Activated naive CD8-positive, alpha-beta T cell (primary cell): ENCODE measurements around the gene FAAH.

Experiments
- H3K27ac Mint-ChIP-seq: one replicate; pipeline ENCODE4 v1.8.0; 2021; ENCODE audit warnings: mixed read lengths
- H3K27me3 Mint-ChIP-seq: one replicate; pipeline ENCODE4 v1.8.0; 2021; ENCODE audit warnings: mixed read lengths
- H3K36me3 Mint-ChIP-seq: one replicate; pipeline ENCODE4 v1.8.0; 2021; ENCODE audit warnings: mixed read lengths
- H3K4me1 Mint-ChIP-seq: one replicate; pipeline ENCODE4 v1.8.0; 2021; ENCODE audit warnings: low read depth, mixed read lengths
- H3K4me3 Mint-ChIP-seq: one replicate; pipeline ENCODE4 v1.8.0; 2021; ENCODE audit warnings: mild to moderate bottlenecking, mixed read lengths
- H3K9me3 Mint-ChIP-seq: one replicate; pipeline ENCODE4 v1.8.0; 2021; ENCODE audit warnings: low read depth, mixed read lengths

The FAAH gene

DNA sequence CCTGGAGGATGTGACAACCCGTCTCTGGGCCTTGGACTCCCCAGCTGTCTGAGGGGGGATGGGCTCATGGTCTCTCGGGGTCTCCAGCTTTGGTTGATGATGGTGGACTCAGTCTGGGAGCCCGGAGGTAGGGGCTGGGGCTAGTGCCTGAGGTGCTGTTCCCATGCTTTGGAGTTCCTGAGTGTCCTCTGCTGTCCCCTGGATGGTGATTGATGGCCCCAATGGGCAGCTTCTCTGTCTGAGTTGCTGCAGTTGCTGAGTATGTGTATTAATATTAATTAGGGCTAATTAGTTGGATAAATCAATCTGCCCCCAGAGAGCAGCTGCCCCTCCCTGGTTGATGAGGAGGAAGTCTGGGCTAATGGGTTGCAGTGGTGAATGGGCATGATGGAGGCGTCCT lies 30.6 kb downstream of the FAAH start:
- no peak overlapping the region for H3K4me3 Mint-ChIP-seq
- H3K27ac Mint-ChIP-seq = no peak overlapping the region
- no peaks in the 10 kb centered on the region for H3K4me1 Mint-ChIP-seq
- H3K9me3 Mint-ChIP-seq = no peaks in the 10 kb centered on the region
- H3K27me3 Mint-ChIP-seq = peaks cover 12% of the 10 kb centered on the region
- H3K36me3 Mint-ChIP-seq = no peaks in the 10 kb centered on the region

DNA sequence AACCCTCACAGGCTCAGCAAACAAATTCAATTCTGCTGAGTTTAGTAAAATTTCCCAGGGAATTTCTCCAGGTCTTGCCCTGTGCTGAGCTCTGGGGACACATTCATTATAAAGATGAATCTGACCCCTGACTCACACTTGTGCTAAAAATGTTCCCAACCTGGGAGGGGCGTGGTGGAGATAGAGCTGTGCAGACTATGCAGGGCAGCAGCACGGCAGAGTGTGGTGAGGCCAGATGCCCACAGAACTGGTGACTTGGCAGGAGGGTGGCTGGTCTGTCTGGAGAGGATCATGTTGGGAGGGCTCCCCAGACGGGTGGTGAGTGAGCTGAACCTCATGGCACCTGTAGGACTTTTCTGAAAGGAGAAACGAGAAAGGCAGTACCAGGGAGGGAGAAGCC lies 31.6 kb downstream of the FAAH start:
- no peaks in the 10 kb centered on the region for H3K36me3 Mint-ChIP-seq
- H3K27me3 Mint-ChIP-seq = peaks cover 12% of the 10 kb centered on the region
- no peak overlapping the region for H3K27ac Mint-ChIP-seq
- no peaks in the 10 kb centered on the region for H3K9me3 Mint-ChIP-seq
- no peaks in the 10 kb centered on the region for H3K4me1 Mint-ChIP-seq
- no peak overlapping the region for H3K4me3 Mint-ChIP-seq

DNA sequence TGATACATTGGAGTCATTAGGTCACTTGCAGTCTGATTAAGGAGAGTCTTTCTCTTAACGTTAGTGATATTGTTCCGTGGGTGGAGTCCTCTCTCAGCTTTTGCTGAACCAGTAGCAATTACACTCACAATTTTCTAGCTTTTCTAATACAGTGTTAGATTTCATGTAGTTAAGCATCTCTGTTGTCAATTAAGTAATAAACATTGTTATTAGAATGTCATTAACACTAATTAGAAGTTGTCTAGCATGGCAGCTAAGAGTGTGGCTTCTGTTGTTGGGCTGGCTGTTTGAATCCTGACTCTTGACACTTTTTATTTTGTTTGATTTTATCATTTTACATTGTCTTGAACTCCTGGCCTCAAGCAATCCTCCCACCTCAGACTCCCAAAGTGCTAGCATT lies 33.4 kb downstream of the FAAH start:
- Mint-ChIP-seq H3K4me1 (no peaks in the 10 kb centered on the region), H3K9me3 (no peaks in the 10 kb centered on the region), H3K27me3 (peaks cover 6% of the 10 kb centered on the region), H3K4me3 (no peak overlapping the region), H3K36me3 (no peaks in the 10 kb centered on the region), H3K27ac (no peak overlapping the region)

DNA sequence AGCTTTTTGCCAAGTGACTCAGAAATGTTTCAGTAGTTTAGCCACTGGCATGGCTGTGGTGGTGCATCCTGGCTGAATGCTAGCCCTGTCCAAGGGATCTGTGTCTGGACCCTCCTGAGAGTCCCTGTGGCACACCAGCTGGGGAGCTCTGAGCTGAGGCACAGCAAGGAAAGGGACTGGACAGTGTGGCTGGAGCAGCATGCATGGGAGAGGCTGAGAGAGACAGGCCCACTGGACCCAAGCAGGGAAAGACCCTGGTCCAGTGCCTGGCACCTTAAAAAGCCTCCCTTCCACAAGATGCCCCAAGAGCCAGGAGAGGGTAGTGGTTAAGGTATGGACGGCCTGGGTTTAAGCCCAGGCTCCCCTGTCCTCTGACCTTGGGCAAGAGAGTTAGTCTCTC lies 35.3 kb downstream of the FAAH start:
- H3K4me3 Mint-ChIP-seq = no peak overlapping the region
- peaks cover 5% of the 10 kb centered on the region for H3K27me3 Mint-ChIP-seq
- H3K9me3 Mint-ChIP-seq = no peaks in the 10 kb centered on the region
- H3K27ac Mint-ChIP-seq = no peak overlapping the region
- no peaks in the 10 kb centered on the region for H3K4me1 Mint-ChIP-seq
- no peaks in the 10 kb centered on the region for H3K36me3 Mint-ChIP-seq

DNA sequence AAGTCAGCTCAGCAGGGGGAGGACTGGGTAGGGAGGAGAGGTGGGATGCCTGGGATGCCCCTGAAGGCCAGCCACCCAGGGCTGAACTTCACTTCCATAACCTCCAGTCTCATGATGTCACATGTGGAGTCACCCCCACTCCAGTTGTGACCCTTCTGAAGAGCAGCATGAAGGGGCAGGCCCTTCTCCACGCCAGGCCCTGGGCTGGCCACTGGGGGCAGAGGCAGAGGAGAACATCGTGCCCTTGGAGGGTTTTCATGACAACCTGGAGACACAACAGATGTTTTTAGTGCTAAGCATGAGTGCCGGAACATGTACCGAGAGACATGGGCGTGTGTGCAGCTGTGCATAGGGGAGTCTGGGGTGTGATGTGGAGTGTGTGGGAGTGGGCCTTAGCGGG lies 37.6 kb downstream of the FAAH start:
- H3K4me1 Mint-ChIP-seq = no peaks in the 10 kb centered on the region
- no peak overlapping the region for H3K4me3 Mint-ChIP-seq
- H3K9me3 Mint-ChIP-seq = no peaks in the 10 kb centered on the region
- no peak overlapping the region for H3K27ac Mint-ChIP-seq
- peaks cover 3% of the 10 kb centered on the region for H3K27me3 Mint-ChIP-seq
- H3K36me3 Mint-ChIP-seq = no peaks in the 10 kb centered on the region

DNA sequence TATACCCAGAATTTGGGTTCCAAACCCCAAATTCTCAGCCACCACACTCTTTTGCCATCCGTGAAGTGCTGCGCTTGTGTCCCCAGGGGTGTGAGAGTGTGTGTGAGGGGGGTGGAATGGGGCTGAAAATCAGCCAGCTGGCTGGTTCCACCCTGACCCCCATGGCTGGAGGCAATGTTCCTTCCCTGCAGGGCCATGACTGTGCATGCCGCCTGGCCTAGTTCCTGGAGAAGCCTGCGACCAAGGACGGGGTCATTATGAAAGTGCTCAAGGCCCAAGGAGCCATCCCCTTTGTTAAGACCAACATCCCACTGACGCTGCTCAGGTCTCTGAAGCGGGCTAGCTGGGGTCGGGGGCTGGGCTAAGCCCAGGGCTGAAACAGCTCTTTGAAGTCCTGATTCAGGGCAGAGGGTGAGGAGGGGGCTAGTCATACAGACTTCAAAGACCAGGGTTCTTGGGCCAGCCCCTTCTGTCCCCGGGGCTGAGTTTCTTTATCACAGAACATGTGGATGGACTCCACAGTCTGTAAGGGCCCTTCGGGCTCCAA lies 38.7 kb downstream of the FAAH start:
- no peak overlapping the region for H3K27ac Mint-ChIP-seq
- no peaks in the 10 kb centered on the region for H3K36me3 Mint-ChIP-seq
- H3K4me1 Mint-ChIP-seq = no peaks in the 10 kb centered on the region
- no peak overlapping the region for H3K4me3 Mint-ChIP-seq
- H3K27me3 Mint-ChIP-seq = peaks cover 1% of the 10 kb centered on the region
- no peaks in the 10 kb centered on the region for H3K9me3 Mint-ChIP-seq

DNA sequence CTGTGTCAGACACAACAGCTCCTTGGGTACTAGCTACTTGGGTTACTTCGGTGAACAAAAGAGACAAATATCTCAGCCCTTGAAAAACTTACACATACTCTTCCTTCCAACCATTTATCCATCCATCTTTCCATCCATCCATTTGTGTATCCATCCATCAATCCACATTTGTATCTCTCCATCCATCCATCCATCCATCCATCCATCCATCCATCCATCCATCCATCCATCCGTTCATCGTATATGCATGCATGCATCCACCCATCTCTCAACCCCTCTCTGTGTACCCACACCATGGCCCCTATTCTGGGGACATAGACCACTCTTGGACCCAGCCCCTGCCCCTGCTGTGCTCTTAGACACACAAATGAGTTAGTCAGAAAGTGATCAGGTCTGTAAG lies 40.2 kb downstream of the FAAH start:
- H3K27me3 Mint-ChIP-seq = peaks cover 1% of the 10 kb centered on the region
- no peaks in the 10 kb centered on the region for H3K36me3 Mint-ChIP-seq
- H3K27ac Mint-ChIP-seq = no peak overlapping the region
- H3K4me1 Mint-ChIP-seq = no peaks in the 10 kb centered on the region
- no peak overlapping the region for H3K4me3 Mint-ChIP-seq
- no peaks in the 10 kb centered on the region for H3K9me3 Mint-ChIP-seq

DNA sequence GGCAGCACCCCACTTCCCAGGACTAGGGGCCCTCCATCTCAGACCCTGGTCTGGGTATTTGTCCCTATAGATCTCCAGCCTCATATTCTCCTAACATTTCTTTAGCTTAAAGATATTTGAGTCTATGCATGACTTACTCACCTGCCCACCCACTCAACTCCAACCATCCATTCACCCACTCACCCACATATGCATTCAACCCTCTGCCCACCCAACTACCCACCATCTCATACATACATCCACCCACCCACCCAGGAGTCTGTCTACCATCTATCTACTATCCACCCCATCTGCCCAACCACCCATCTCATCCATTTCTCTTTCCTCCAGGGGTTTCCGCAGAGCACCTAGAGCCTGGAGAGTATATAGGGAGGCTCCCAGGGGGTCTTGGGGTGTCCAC lies 42.7 kb downstream of the FAAH start:
- H3K4me3 Mint-ChIP-seq = no peak overlapping the region

DNA sequence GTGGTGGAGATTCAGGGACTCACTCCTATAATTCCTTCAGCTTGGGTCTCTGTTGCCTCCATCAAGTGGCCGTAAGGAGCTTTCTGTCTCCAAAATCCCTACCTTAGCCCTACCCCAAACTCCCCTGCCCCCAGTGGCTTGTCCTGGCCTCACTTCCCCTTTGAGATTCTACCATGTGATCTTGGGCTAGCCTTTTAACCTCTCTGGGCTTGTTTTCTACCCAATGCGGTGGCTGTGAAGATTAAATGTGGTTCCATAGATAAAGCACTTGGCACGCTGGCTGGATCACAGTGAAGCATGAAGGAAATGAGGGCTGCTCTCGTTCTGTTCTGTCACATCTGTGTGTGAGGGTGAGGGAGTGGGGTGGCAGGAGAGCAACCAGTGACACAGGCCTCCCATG lies 43.6 kb downstream of the FAAH start:
- Mint-ChIP-seq H3K36me3 (no peaks in the 10 kb centered on the region), H3K27ac (no peak overlapping the region), H3K4me1 (peaks cover 5% of the 10 kb centered on the region), H3K9me3 (no peaks in the 10 kb centered on the region), H3K27me3 (peaks cover 1% of the 10 kb centered on the region), H3K4me3 (no peak overlapping the region)

More for the DNA sequence above, 42.7 kb downstream of the FAAH start:
- Mint-ChIP-seq H3K36me3 (no peaks in the 10 kb centered on the region), H3K4me1 (no peaks in the 10 kb centered on the region), H3K27me3 (peaks cover 1% of the 10 kb centered on the region), H3K9me3 (no peaks in the 10 kb centered on the region), H3K27ac (no peak overlapping the region)

DNA sequence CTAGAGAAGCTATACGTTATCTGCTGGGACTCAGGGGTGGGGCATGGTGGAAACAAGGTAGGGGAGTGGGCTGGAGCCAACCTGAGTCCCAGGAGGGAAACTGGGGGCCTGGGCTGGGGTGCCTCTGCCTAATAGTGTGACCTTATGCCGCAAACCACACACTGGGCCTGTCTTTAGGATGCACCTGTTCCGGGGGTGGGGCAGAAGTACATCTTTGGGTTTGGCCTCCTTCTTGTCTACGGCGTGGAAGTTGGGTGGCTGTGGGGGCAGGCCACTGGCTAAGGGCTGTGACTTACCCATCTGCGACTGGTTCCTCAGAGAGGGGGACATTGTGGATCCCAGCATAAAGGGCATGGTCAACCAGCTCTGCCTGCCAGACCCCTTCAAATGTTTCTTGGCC lies 44.2 kb downstream of the FAAH start:
- Mint-ChIP-seq H3K27me3 (peaks cover 1% of the 10 kb centered on the region), H3K27ac (no peak overlapping the region), H3K4me3 (no peak overlapping the region)

DNA sequence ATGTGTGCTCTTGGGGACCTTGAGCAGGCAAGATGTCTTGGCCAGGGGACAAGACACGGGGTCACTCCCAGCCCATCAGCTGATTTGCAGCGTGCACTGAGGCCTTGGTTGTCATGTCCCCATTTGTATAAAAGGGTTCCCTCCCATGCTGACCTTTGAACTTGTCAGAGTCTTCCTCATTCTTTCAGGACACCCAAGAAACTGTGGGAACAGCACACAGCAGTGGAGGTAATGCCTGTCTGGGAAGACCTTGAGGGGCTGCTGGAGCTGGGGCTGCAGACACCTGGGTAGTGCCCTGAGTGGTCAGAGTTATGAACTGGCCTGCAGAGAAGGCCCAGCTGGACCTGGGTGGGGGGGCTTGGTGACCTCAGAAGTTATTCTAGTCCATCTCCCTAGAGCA lies 46.4 kb downstream of the FAAH start:
- Mint-ChIP-seq H3K36me3 (no peaks in the 10 kb centered on the region), H3K9me3 (no peaks in the 10 kb centered on the region), H3K4me1 (peaks cover 8% of the 10 kb centered on the region), H3K27ac (no peak overlapping the region), H3K4me3 (no peak overlapping the region), H3K27me3 (peaks cover 3% of the 10 kb centered on the region)

More for the DNA sequence above, 44.2 kb downstream of the FAAH start:
- H3K4me1 Mint-ChIP-seq = peaks cover 7% of the 10 kb centered on the region
- no peaks in the 10 kb centered on the region for H3K9me3 Mint-ChIP-seq
- no peaks in the 10 kb centered on the region for H3K36me3 Mint-ChIP-seq

DNA sequence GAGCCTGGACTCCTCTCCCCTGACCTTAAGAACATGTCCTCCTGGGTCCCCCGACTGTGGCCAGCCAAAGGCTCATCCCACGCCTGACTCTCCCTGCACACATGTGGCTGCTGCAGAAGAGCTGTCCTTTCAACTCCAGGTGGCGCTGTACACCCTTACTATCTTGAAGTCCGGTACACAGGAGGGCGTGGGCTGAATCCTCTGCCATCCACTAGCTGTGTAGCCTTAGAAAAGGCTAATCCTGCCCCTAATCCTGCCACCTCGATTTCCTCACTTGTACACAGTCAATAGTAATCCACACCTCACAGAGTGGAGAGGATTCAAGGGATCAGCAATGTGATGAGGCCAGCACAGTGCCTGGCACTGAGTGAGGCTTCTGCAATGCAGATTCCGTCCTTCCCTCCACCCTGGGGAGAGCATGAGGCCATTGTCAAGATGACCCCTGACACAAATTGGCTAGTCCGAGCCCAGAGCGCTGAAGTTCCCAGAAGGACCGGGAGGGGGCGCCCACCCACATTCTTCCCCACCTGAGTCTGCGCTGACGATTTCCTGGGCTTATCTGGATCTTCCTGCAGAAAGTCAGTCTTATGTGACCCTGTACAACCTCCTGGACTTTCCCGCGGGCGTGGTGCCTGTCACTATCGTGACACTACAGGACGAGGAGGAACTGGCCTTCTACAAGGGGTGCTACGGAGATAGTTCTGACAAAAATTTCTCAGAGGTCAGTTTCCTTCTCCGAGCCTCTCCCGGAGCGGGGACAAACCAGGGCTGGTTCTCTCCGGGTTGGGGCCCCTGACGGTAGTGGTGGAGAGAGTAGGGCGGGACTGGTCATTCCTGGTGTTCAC lies 48.4 kb downstream of the FAAH start:
- H3K4me1 Mint-ChIP-seq = peaks cover 14% of the 10 kb centered on the region
- peaks cover 16% of the 10 kb centered on the region for H3K27me3 Mint-ChIP-seq
- H3K9me3 Mint-ChIP-seq = no peaks in the 10 kb centered on the region
- no peak overlapping the region for H3K27ac Mint-ChIP-seq
- peak overlapping the region; percentile 85 for H3K4me3 Mint-ChIP-seq
- H3K36me3 Mint-ChIP-seq = no peaks in the 10 kb centered on the region

DNA sequence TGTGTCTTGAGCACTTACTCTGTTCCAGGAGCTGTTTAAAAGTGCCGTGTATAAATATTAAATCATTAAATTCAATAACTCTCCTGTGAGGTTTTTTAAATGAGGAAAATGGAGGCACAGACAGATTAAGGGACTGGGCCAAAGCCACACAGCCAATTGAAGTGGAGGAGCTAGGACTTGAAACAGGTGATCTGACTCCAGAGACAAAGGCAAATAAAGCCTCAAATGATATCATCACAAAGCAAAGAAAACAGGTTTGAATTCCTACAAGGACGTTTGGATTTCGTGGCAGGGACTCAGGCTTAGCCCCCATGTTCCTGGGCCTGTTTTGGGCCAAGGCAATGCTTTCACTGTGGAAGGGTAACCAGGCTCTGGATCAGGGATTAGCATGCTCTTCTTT lies 50.3 kb downstream of the FAAH start:
- no peaks in the 10 kb centered on the region for H3K36me3 Mint-ChIP-seq
- H3K9me3 Mint-ChIP-seq = no peaks in the 10 kb centered on the region
- H3K4me1 Mint-ChIP-seq = peaks cover 22% of the 10 kb centered on the region
- H3K4me3 Mint-ChIP-seq = no peak overlapping the region
- H3K27me3 Mint-ChIP-seq = peaks cover 25% of the 10 kb centered on the region
- H3K27ac Mint-ChIP-seq = no peak overlapping the region

DNA sequence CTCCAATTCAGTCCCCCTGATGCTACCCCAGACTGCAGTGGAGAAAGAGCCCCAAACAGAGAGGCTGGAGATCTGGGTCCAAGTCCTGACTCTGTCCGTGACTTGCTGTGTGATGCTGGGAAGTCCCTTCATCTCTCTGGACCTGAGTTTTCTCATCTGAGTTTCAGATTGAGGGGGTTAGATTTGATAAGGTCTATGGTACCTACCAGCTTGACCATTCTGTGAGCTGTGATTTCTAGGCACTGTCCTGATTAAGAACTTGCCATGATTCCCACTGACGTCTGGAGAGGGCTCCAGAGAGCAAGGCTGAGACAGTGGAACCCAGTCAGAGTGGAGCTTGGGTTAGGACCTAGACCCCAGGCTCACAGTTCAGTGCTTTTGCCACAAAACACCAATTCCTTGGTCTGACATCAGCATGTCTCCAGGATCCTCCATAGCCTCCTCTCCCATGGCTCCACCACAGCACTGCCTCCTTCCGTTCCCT lies 51.7 kb downstream of the FAAH start:
- H3K4me3 Mint-ChIP-seq = no peak overlapping the region
- H3K27me3 Mint-ChIP-seq = peaks cover 30% of the 10 kb centered on the region
- H3K4me1 Mint-ChIP-seq = peaks cover 22% of the 10 kb centered on the region
- no peaks in the 10 kb centered on the region for H3K36me3 Mint-ChIP-seq
- H3K27ac Mint-ChIP-seq = no peak overlapping the region
- H3K9me3 Mint-ChIP-seq = no peaks in the 10 kb centered on the region

DNA sequence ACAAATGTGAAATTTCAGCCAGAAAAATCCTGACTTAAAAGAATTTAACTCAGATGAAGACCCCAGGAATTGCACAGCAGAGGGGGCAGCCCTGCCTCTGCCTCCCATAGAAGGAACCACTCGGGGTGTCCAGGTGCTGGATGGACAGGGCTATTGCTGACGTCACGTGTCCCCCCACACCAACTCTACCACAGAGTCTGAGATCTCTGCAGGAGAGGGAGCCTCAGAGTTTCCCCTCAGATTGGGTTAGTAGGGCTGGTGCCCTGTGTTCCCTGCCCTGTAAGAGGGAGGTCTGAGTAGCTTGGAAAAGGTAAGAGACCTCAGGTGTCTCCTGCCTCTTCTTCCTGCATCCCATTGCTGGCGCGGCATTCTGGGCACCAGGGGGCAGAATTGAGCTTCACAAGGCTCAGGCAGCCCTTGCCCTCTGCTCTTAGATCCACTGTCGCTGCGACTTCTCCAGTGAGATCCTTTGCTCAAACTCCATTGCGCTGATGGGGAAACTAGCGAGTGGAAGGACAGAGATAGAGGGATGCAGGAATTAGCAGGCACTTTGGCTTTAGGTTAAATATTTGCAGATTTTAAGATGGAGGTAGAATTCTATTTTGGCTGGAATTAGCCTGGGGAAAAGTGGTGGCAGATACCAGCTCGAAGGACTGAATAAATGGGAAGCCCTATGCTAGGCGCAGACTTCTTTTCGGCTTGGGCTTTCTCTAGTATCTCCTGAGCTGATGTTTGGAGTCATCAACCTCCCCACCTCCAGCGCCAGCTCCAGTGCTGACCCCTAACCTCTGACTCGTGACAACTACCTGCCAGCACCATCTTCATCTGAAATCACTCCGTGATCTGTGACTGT lies 52.8 kb downstream of the FAAH start:
- Mint-ChIP-seq H3K36me3 (no peaks in the 10 kb centered on the region), H3K9me3 (no peaks in the 10 kb centered on the region), H3K27me3 (peaks cover 35% of the 10 kb centered on the region), H3K4me3 (peak overlapping the region; percentile 59), H3K4me1 (peaks cover 22% of the 10 kb centered on the region), H3K27ac (no peak overlapping the region)
